Calu3 (cell line): ENCODE results near the gene SH2D3C. TPM values are rescaled to one million over a fixed set of nuclear protein-coding genes. Genes with fewer than 3 reads are reported as not detected.

Source experiments
- BruUV-seq: library from RNA; stranded (reverse); fragments of 400-500 nt; replicated peaks from 2 replicates; lab custom pipeline; 2021; lab: Mats Ljungman, UMichigan
- CTCF ChIA-PET: fragments of 300-600 bp; sonication (Branson Sonifier 250); formaldehyde crosslinking; loops from one replicate; lab custom pipeline; 2022; ENCODE audit warnings: antibody characterized with exemption; lab: Charles Lee
- DNase-seq: peaks from one replicate; pipeline ENCODE4 v3.0.0; 2022
- H3K27ac Mint-ChIP-seq: one replicate; pipeline ENCODE4 v1.8.0; 2022; ENCODE audit warnings: mixed read lengths; ENCODE audit not compliant: unreplicated experiment
- H3K27me3 Mint-ChIP-seq: one replicate; pipeline ENCODE4 v1.8.0; 2022; ENCODE audit warnings: mixed read lengths; ENCODE audit not compliant: unreplicated experiment
- H3K36me3 Mint-ChIP-seq: one replicate; pipeline ENCODE4 v1.8.0; 2022; ENCODE audit warnings: mild to moderate bottlenecking, moderate library complexity, mixed read lengths; ENCODE audit not compliant: insufficient read depth, unreplicated experiment
- H3K4me1 Mint-ChIP-seq: one replicate; pipeline ENCODE4 v1.8.0; 2022; ENCODE audit warnings: mild to moderate bottlenecking, low read depth, mixed read lengths; ENCODE audit not compliant: unreplicated experiment
- H3K4me3 Mint-ChIP-seq: one replicate; pipeline ENCODE4 v1.8.0; 2022; ENCODE audit warnings: mild to moderate bottlenecking, low read depth, moderate library complexity, mixed read lengths; ENCODE audit not compliant: unreplicated experiment
- H3K9me3 Mint-ChIP-seq: one replicate; pipeline ENCODE4 v1.8.0; 2022; ENCODE audit warnings: low read depth, mixed read lengths; ENCODE audit not compliant: unreplicated experiment
- CTCF ChIP-seq: fragments of 200-600 bp; IDR thresholded peaks from one replicate; pipeline ENCODE4 v1.8.0; 2022; ENCODE audit warnings: antibody characterized with exemption; ENCODE audit not compliant: unreplicated experiment
- intact Hi-C: fragments of 100-400 bp; cut with micrococcal nuclease; formaldehyde crosslinking; loops from one replicate; pipeline ENCODE4 v1.10.0; 2022; ENCODE audit not compliant: unreplicated experiment
- total RNA-seq: library from RNA; stranded (reverse); gene quantifications from 2 replicates; pipeline ENCODE4 v1.2.3, GENCODE V29; 2022

The SH2D3C gene
- total RNA-seq, 1 experiment from 2014 or later = not detected

- no TSS peak for BruUV-seq
- intact Hi-C loops = no loop called here
- no peak for TF ChIP-seq CTCF
- Mint-ChIP-seq H3K9me3 (no peaks in the 10 kb centered on the region), H3K36me3 (peaks cover 3% of the 10 kb centered on the region), H3K4me3 (no peak overlapping the region), H3K27me3 (peaks cover 18% of the 10 kb centered on the region), H3K27ac (no peak overlapping the region), H3K4me1 (no peaks in the 10 kb centered on the region)
- CTCF ChIA-PET = no interaction called here
- DNase-seq = no peak
Observed at GRCh38 chr9:127779136-127779981, 893 bp upstream of the SH2D3C start.

DNA sequence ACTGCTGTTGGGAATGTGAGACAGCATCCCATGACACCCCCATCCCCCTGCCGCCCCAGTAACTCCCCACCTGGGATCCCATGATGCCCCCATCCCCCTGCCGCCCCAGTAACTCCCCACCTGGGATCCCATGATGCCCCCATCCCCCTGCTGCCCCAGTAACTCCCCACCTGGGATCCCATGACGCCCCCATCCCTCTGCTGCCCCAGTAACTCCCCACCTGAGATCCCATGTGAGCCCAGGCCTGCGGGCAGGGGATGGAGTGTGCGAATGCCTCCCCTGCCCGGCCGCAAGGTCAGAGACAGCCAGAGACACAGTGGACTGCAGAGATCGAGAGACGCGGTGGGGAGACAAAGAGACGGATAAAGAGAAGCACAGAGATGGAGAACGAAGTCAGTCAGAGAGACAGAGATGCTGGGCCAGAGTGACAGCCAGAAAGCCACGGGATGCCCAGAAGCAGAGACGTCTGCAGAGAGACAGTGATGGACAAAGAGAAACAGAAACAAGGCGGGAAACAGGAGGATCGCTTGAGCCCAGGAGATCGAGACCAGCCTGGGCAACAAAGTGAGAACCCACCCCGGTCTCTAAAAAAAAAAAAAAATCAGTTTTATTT, 992 bp downstream of the SH2D3C start:
- no peaks in the 10 kb centered on the region for H3K36me3 Mint-ChIP-seq
- DNase-seq = no peak
- no peak overlapping the region for H3K27ac Mint-ChIP-seq
- H3K9me3 Mint-ChIP-seq = no peaks in the 10 kb centered on the region
- no peak for TF ChIP-seq CTCF
- H3K4me3 Mint-ChIP-seq = no peak overlapping the region
- H3K4me1 Mint-ChIP-seq = no peaks in the 10 kb centered on the region
- CTCF ChIA-PET = no interaction called here
- BruUV-seq = no TSS peak
- intact Hi-C loops = no loop called here
- peaks cover 30% of the 10 kb centered on the region for H3K27me3 Mint-ChIP-seq

- Mint-ChIP-seq H3K4me3 (no peak overlapping the region), H3K27me3 (peaks cover 30% of the 10 kb centered on the region), H3K4me1 (no peaks in the 10 kb centered on the region), H3K27ac (no peak overlapping the region), H3K9me3 (no peaks in the 10 kb centered on the region), H3K36me3 (no peaks in the 10 kb centered on the region)
- no peak for DNase-seq
- TF ChIP-seq CTCF = no peak
- BruUV-seq = no TSS peak
- intact Hi-C loops = no loop called here
- CTCF ChIA-PET = no interaction called here
Observed at GRCh38 chr9:127776924-127777289, 1.6 kb downstream of the SH2D3C start.

DNA sequence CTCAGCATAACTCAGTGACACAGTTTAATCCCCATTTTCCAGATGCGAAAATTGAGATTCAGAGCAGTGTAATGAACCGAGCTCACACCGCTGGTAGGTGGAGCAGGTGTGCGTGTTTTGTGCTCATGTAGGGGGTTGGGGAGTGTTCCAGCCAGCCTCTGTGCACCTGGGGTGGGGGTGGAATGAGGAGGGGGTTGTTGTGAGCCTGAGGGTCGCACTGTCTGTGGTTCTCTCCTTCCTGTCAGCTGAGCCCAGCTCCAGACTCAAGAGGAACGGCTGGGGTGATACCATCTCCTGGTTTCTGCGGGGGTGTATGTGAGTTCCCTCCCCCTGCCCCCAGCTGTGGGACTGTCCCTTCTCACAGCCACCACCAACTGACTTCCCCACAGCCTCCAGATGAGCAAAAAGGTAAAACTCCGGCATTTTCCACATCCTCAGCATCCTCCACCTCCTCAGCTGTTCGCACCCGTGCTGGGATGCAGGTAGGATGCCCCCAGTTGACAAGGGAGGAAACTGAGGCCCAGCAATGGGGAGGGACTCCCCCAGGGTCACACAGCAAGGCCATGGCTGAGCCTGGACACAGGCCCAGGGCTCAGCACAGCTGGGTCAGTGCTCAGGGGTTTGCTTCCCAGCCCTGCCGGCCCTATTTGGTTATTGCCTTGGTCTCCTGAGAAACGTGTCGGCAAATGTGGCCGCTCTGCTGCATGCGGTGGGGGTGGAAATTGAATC, 2.1 kb downstream of the SH2D3C start:
- TF ChIP-seq CTCF = no peak
- no peak overlapping the region for H3K27ac Mint-ChIP-seq
- H3K27me3 Mint-ChIP-seq = peaks cover 30% of the 10 kb centered on the region
- CTCF ChIA-PET = no interaction called here
- no peak overlapping the region for H3K4me3 Mint-ChIP-seq
- H3K4me1 Mint-ChIP-seq = no peaks in the 10 kb centered on the region
- no TSS peak for BruUV-seq
- no peaks in the 10 kb centered on the region for H3K9me3 Mint-ChIP-seq
- DNase-seq = no peak
- peaks cover 2% of the 10 kb centered on the region for H3K36me3 Mint-ChIP-seq
- intact Hi-C loops = no loop called here
